ENCODE measurements around the gene KATNB1.

The KATNB1 gene

DNA sequence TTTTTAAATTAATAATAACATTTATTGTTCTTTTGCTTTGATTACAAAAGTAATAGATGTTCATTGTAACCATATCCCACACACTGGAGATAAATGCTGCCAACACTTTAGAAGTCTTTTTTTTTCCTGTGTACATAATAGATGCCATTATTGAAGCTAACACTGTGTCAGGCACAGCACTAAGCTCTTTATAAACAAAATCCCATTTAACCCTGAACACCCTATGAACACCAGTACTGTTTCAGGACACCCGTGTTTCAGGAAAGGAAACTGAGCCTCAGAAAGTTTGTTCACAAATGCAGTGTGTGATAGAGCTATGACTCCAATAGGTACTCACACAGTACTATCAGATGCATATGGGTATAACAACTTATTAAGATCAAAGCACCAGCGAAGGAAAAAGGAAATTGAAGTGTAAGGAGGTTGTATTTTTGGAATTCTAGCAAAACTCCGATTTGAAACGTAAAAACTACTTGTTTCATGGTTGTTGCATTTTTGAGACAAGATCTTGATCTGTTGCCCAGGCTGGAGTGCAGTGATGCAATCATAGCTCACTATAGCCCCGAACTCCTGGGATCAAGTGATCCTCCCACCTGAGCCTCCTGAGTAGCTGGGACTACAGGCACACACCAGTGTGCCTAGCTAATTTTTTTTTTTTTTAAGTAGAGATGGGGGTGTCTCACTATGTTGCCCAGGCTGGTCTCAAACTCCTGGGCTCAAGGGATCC lies 68.7 kb downstream of the KATNB1 start:
- in situ Hi-C loops (cut with MboI; ENCODE audit: low sequenced_read_pairs) = no loop called here

DNA sequence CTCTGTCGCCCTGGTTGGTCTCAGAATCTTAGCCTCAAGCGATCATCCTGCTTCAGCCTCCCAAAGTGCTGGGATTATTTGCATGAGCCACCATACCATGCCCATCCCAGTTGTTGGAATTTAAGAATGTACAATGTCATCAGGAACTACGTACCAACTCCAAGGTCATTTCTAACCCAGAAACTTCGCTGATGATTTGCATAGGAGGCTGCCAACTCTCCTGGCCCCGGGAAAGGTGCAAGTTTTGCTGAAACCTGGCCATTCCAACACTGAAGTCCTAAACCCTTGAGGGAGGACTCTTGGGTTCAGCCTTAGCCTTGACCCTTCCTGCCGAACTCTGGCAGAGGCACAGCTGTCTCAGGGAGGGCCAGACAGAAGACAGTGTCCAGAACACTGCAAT lies 69.6 kb downstream of the KATNB1 start:
- in situ Hi-C loops (cut with MboI; ENCODE audit: low sequenced_read_pairs) = no loop called here

Data from HL-60/S4 treated with phorbol 12-myristate 13-acetate at 8.2 ng/mL for 4 days and 3 days (cell line).